Adrenal gland (tissue), 5 donors: ENCODE data around the gene NRDC.

Source experiments
- POLR2A ChIP-seq, 2 donors: fragments of 450-650 bp; IDR thresholded peaks; one replicate each; pipeline ENCODE4 v1.6.1; 2017; ENCODE audit warnings: antibody characterized with exemption in 2 of 2, mild to moderate bottlenecking in 2 of 2, moderate library complexity in 1 of 2
- TF ChIP-seq, protein P1 (sequence below), 6 experiments: fragments of 450-650 bp in 4 of 6; fragments of 200-600 bp in 2 of 6; sonication (generic) in 1 of 6; IDR thresholded peaks; 1 replicate in 5 of 6; 2 replicates in 1 of 6; pipeline versions ENCODE4 v1.5.1 to v1.8.0; 2016 to 2021; ENCODE audit warnings: antibody characterized with exemption in 6 of 6, mild to moderate bottlenecking in 2 of 6, moderate library complexity in 1 of 6
- donor health status: DM: no; HTN: no; CAD: no.

DNA sequence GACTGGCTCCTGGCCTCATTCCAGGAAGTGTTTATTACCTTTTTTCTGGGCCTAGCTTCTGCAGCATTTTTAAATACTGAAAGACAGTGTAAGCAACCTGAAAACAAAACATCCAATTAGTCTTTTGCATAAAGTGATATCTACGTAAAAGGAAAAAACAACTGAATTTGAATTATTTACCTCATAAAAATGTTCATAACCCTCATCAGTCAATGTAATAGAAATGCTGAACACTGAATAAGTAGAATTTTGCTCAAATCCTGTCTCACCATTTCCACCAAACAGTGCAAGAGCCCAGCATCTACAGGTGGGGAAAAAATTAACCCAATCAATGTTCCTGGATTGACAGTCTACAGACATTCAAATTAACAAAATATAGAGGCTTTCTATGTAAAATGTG lies 64.0 kb downstream of the NRDC start:
- TF ChIP-seq, protein P1, sequence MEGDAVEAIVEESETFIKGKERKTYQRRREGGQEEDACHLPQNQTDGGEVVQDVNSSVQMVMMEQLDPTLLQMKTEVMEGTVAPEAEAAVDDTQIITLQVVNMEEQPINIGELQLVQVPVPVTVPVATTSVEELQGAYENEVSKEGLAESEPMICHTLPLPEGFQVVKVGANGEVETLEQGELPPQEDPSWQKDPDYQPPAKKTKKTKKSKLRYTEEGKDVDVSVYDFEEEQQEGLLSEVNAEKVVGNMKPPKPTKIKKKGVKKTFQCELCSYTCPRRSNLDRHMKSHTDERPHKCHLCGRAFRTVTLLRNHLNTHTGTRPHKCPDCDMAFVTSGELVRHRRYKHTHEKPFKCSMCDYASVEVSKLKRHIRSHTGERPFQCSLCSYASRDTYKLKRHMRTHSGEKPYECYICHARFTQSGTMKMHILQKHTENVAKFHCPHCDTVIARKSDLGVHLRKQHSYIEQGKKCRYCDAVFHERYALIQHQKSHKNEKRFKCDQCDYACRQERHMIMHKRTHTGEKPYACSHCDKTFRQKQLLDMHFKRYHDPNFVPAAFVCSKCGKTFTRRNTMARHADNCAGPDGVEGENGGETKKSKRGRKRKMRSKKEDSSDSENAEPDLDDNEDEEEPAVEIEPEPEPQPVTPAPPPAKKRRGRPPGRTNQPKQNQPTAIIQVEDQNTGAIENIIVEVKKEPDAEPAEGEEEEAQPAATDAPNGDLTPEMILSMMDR (IDR thresholded peaks at IDR 0.05), result no peak
- no peak for TF ChIP-seq POLR2A (IDR thresholded peaks at IDR 0.05)
